ENCODE measurements around the gene KIF25. TPM values are rescaled to one million over a fixed set of nuclear protein-coding genes. Genes with fewer than 3 reads are reported as not detected.

The KIF25 gene
- total RNA-seq, 1 experiment from 2014 or later = 0.59 TPM

GRCh38 chr6:167957626-167958025, 39.8 kb upstream of the KIF25 start:
- H3K4me2 ChIP-seq (ENCODE audit: insufficient read depth, insufficient read length, low read length) = no peak overlapping the region
- no peak overlapping the region for H3T11ph ChIP-seq (ENCODE audit: low read length)
- no peak overlapping the region for H3K9ac ChIP-seq (ENCODE audit: extremely low read depth, insufficient read length, low read length)
- no peak overlapping the region for H2BK120ac ChIP-seq (ENCODE audit: low read depth, low read length, poor library complexity, severe bottlenecking)
- H3K23ac ChIP-seq (ENCODE audit: insufficient read length, low read depth, low read length) = no peak overlapping the region
- H3K79me2 ChIP-seq (ENCODE audit: insufficient read depth, low read length) = no peaks in the 10 kb centered on the region
- H3K56ac ChIP-seq (ENCODE audit: insufficient read length, low read depth, low read length) = no peak overlapping the region
- H2BK20ac ChIP-seq (ENCODE audit: low read depth, low read length, poor library complexity, severe bottlenecking) = no peak overlapping the region
- H3K18ac ChIP-seq (ENCODE audit: insufficient read length, low read depth, low read length) = no peak overlapping the region
- H3K27me3 Mint-ChIP-seq (ENCODE audit: low read depth) = no peaks in the 10 kb centered on the region
- no peak overlapping the region for H2BK15ac ChIP-seq (ENCODE audit: low read depth, low read length)
- H2AFZ ChIP-seq (ENCODE audit: low read length) = no peak overlapping the region
- H3K9me3 Mint-ChIP-seq = no peaks in the 10 kb centered on the region
- H4K8ac ChIP-seq (replicated peaks; ENCODE audit: insufficient read length, low read depth, low read length) = no peak overlapping the region
- no peak overlapping the region for H3K4me3 Mint-ChIP-seq
- H3K27ac Mint-ChIP-seq = peak overlapping the region in 2 of 3 experiments; percentile 46 to 71; a peak in 2 of 7 replicates
- peaks cover 3% of the 10 kb centered on the region for H3K79me1 ChIP-seq (ENCODE audit: insufficient read depth, low read depth, low read length, poor library complexity, severe bottlenecking)
- H3K9me3 ChIP-seq (ENCODE audit: control insufficient read depth, low read depth, low read length) = no peaks in the 10 kb centered on the region
- no peak overlapping the region for H3K4ac ChIP-seq (ENCODE audit: low read depth, low read length)
- H3K14ac ChIP-seq (ENCODE audit: insufficient read depth, low read length) = no peak overlapping the region
- H4K5ac ChIP-seq (ENCODE audit: insufficient read length, low read depth, low read length) = no peak overlapping the region
- H3K36me3 Mint-ChIP-seq (ENCODE audit: insufficient read depth in 1 of 3, low read depth in 3 of 3) = peaks cover 12 to 31% (median 27%) of the 10 kb centered on the region in 3 experiments
- H2BK12ac ChIP-seq (ENCODE audit: insufficient read length, low read depth, low read length) = no peak overlapping the region
- H3K4me1 Mint-ChIP-seq = peaks cover 0 to 3% of the 10 kb centered on the region in 2 experiments; a peak in 1 of 4 replicates
- no peak for DNase-seq
- no CpG with 5 or more reads among the region's 6 CpGs for WGBS (ENCODE audit: extremely low coverage, insufficient read length, low lambda C conversion rate)
- H3K27me3 ChIP-seq (ENCODE audit: insufficient read depth, low read length) = no peaks in the 10 kb centered on the region; the same call in 1 of the 2 replicates
- TF ChIP-seq, protein P1, sequence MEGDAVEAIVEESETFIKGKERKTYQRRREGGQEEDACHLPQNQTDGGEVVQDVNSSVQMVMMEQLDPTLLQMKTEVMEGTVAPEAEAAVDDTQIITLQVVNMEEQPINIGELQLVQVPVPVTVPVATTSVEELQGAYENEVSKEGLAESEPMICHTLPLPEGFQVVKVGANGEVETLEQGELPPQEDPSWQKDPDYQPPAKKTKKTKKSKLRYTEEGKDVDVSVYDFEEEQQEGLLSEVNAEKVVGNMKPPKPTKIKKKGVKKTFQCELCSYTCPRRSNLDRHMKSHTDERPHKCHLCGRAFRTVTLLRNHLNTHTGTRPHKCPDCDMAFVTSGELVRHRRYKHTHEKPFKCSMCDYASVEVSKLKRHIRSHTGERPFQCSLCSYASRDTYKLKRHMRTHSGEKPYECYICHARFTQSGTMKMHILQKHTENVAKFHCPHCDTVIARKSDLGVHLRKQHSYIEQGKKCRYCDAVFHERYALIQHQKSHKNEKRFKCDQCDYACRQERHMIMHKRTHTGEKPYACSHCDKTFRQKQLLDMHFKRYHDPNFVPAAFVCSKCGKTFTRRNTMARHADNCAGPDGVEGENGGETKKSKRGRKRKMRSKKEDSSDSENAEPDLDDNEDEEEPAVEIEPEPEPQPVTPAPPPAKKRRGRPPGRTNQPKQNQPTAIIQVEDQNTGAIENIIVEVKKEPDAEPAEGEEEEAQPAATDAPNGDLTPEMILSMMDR (conservative IDR thresholded peaks at IDR 0.05) = no peak
- no peak overlapping the region for H4K91ac ChIP-seq (ENCODE audit: insufficient read length, low read depth, low read length)
- no peak overlapping the region for H3K27ac ChIP-seq (ENCODE audit: insufficient read length, low read depth, low read length)
- no peak overlapping the region for H2BK5ac ChIP-seq (ENCODE audit: insufficient read length, low read length)
- H2AK5ac ChIP-seq (ENCODE audit: insufficient read length, low read length) = no peak overlapping the region
- H4K20me1 ChIP-seq (ENCODE audit: control insufficient read depth, insufficient read depth, insufficient read length) = no peaks in the 10 kb centered on the region
- H3K4me1 ChIP-seq (ENCODE audit: insufficient read depth, low read length) = no peaks in the 10 kb centered on the region
- H3K23me2 ChIP-seq (ENCODE audit: insufficient read length, low read depth, low read length, poor library complexity, severe bottlenecking) = no peaks in the 10 kb centered on the region

Data from H9 (cell line).